Measurements from ENCODE around the gene PRKAR1B. TPM values are rescaled to one million over a fixed set of nuclear protein-coding genes. Genes with fewer than 3 reads are reported as not detected.
A peak's percentile ranks its signal among the peaks of the same experiment; 100 is the strongest.

Gene PRKAR1B
- total RNA-seq, 1 experiment from 2014 or later = 43.3 TPM

- no peak overlapping the region for H2BK5ac ChIP-seq (ENCODE audit: insufficient read length, low read length)
- no peak overlapping the region for H3K9ac ChIP-seq (ENCODE audit: extremely low read depth, insufficient read length, low read length)
- H4K8ac ChIP-seq (replicated peaks; ENCODE audit: insufficient read length, low read depth, low read length) = no peak overlapping the region
- H3K4me2 ChIP-seq (ENCODE audit: insufficient read depth, insufficient read length, low read length) = no peak overlapping the region
- H2BK20ac ChIP-seq (ENCODE audit: low read depth, low read length, poor library complexity, severe bottlenecking) = no peak overlapping the region
- H3K4me1 ChIP-seq (ENCODE audit: insufficient read depth, low read length) = no peaks in the 10 kb centered on the region
- no peaks in the 10 kb centered on the region for H3K9me3 Mint-ChIP-seq
- no peak overlapping the region for H4K91ac ChIP-seq (ENCODE audit: insufficient read length, low read depth, low read length)
- no peak overlapping the region for H2AFZ ChIP-seq (ENCODE audit: low read length)
- H3K27me3 Mint-ChIP-seq (ENCODE audit: low read depth) = no peaks in the 10 kb centered on the region
- H3T11ph ChIP-seq (ENCODE audit: low read length) = no peak overlapping the region
- no CpG with 5 or more reads among the region's 65 CpGs for WGBS (ENCODE audit: extremely low coverage, insufficient read length, low lambda C conversion rate)
- H3K79me2 ChIP-seq (ENCODE audit: insufficient read depth, low read length) = no peaks in the 10 kb centered on the region
- H3K56ac ChIP-seq (ENCODE audit: insufficient read length, low read depth, low read length) = no peak overlapping the region
- H4K20me1 ChIP-seq (ENCODE audit: control insufficient read depth, insufficient read depth, insufficient read length) = no peaks in the 10 kb centered on the region
- no peaks in the 10 kb centered on the region for H3K23me2 ChIP-seq (ENCODE audit: insufficient read length, low read depth, low read length, poor library complexity, severe bottlenecking)
- peak; percentile 81 for DNase-seq
- TF ChIP-seq CTCF (conservative IDR thresholded peaks at IDR 0.05) = peak; percentile 99
- H3K4me3 Mint-ChIP-seq = no peak overlapping the region
- peak overlapping the region; percentile 31 for H3K18ac ChIP-seq (ENCODE audit: insufficient read length, low read depth, low read length)
- no peaks in the 10 kb centered on the region for H3K9me3 ChIP-seq (ENCODE audit: control insufficient read depth, low read depth, low read length)
- H2AK5ac ChIP-seq (ENCODE audit: insufficient read length, low read length) = no peak overlapping the region
- H3K23ac ChIP-seq (ENCODE audit: insufficient read length, low read depth, low read length) = no peak overlapping the region
- H3K27ac Mint-ChIP-seq = no peak overlapping the region; a peak in 1 of 7 replicates
- H4K5ac ChIP-seq (ENCODE audit: insufficient read length, low read depth, low read length) = no peak overlapping the region
- no peak overlapping the region for H2BK120ac ChIP-seq (ENCODE audit: low read depth, low read length, poor library complexity, severe bottlenecking)
- H3K27me3 ChIP-seq (ENCODE audit: insufficient read depth, low read length) = no peaks in the 10 kb centered on the region
- no peaks in the 10 kb centered on the region for H3K79me1 ChIP-seq (ENCODE audit: insufficient read depth, low read depth, low read length, poor library complexity, severe bottlenecking)
- H3K14ac ChIP-seq (ENCODE audit: insufficient read depth, low read length) = peak overlapping the region; percentile 67; the same call in 1 of the 2 replicates
- H3K4me1 Mint-ChIP-seq = no peaks in the 10 kb centered on the region
- H3K36me3 Mint-ChIP-seq (ENCODE audit: insufficient read depth in 1 of 3, low read depth in 3 of 3) = peaks cover 17 to 39% (median 29%) of the 10 kb centered on the region in 3 experiments
- no peak overlapping the region for H3K27ac ChIP-seq (ENCODE audit: insufficient read length, low read depth, low read length)
- H2BK15ac ChIP-seq (ENCODE audit: low read depth, low read length) = no peak overlapping the region
- no peak overlapping the region for H3K4ac ChIP-seq (ENCODE audit: low read depth, low read length)
- H2BK12ac ChIP-seq (ENCODE audit: insufficient read length, low read depth, low read length) = no peak overlapping the region
Measured at GRCh38 chr7:774161-775109, 47.4 kb upstream of the PRKAR1B start.
